ENCODE measurements around the gene PEMT. TPM values are rescaled to one million over a fixed set of nuclear protein-coding genes. Genes with fewer than 3 reads are reported as not detected.

Gene PEMT
- total RNA-seq, 1 experiment from 2014 or later: 53.5 TPM

GRCh38 chr17:17612085-17613022 is 20.8 kb upstream of the PEMT start:
- Histone ChIP-seq H3K9me3 (no peaks in the 10 kb centered on the region), H3K27me3 (no peaks in the 10 kb centered on the region), H3K36me3 (no peaks in the 10 kb centered on the region), H3K4me3 (no peak overlapping the region)
- DNase-seq: no peak

GRCh38 chr17:17609121-17609520 is 17.6 kb upstream of the PEMT start:
- DNase-seq: no peak
- Histone ChIP-seq H3K9me3 (no peaks in the 10 kb centered on the region), H3K36me3 (no peaks in the 10 kb centered on the region), H3K4me3 (no peak overlapping the region), H3K27me3 (no peaks in the 10 kb centered on the region)

GRCh38 chr17:17606416-17607000 is 15.0 kb upstream of the PEMT start:
- DNase-seq: no peak
- Histone ChIP-seq H3K36me3 (no peaks in the 10 kb centered on the region), H3K4me3 (no peak overlapping the region), H3K9me3 (no peaks in the 10 kb centered on the region), H3K27me3 (no peaks in the 10 kb centered on the region)

GRCh38 chr17:17605729-17606088 is 14.2 kb upstream of the PEMT start:
- Histone ChIP-seq H3K27me3 (no peaks in the 10 kb centered on the region), H3K4me3 (no peak overlapping the region), H3K9me3 (no peaks in the 10 kb centered on the region), H3K36me3 (no peaks in the 10 kb centered on the region)
- DNase-seq: no peak

- Histone ChIP-seq H3K36me3 (no peaks in the 10 kb centered on the region), H3K27me3 (no peaks in the 10 kb centered on the region), H3K9me3 (no peaks in the 10 kb centered on the region), H3K4me3 (no peak overlapping the region)
- no peak for DNase-seq
Measured at GRCh38 chr17:17605083-17605728, 13.7 kb upstream of the PEMT start.

- no peaks in the 10 kb centered on the region for H3K36me3 ChIP-seq
- H3K27me3 ChIP-seq: no peaks in the 10 kb centered on the region
- DNase-seq: no peak
- H3K9me3 ChIP-seq: no peaks in the 10 kb centered on the region
- no peak overlapping the region for H3K4me3 ChIP-seq
Measured at GRCh38 chr17:17603895-17604225, 12.4 kb upstream of the PEMT start.

GRCh38 chr17:17603178-17603894 is 11.8 kb upstream of the PEMT start:
- Histone ChIP-seq H3K36me3 (no peaks in the 10 kb centered on the region), H3K4me3 (no peak overlapping the region), H3K27me3 (no peaks in the 10 kb centered on the region), H3K9me3 (no peaks in the 10 kb centered on the region)
- no peak for DNase-seq

GRCh38 chr17:17599965-17600364 is 8.5 kb upstream of the PEMT start:
- Histone ChIP-seq H3K36me3 (no peaks in the 10 kb centered on the region), H3K27me3 (no peaks in the 10 kb centered on the region), H3K9me3 (no peaks in the 10 kb centered on the region), H3K4me3 (no peak overlapping the region)
- DNase-seq: no peak

- Histone ChIP-seq H3K36me3 (no peaks in the 10 kb centered on the region), H3K27me3 (no peaks in the 10 kb centered on the region), H3K4me3 (no peak overlapping the region), H3K9me3 (no peaks in the 10 kb centered on the region)
- DNase-seq: no peak
Measured at GRCh38 chr17:17598003-17598402, 6.5 kb upstream of the PEMT start.

GRCh38 chr17:17595755-17596154 is 4.2 kb upstream of the PEMT start:
- DNase-seq: no peak
- no peak overlapping the region for H3K4me3 ChIP-seq
- H3K9me3 ChIP-seq: no peaks in the 10 kb centered on the region
- H3K36me3 ChIP-seq: no peaks in the 10 kb centered on the region
- H3K27me3 ChIP-seq: no peaks in the 10 kb centered on the region

GRCh38 chr17:17593222-17593620 is 1.7 kb upstream of the PEMT start:
- no peak overlapping the region for H3K4me3 ChIP-seq
- DNase-seq: no peak
- no peaks in the 10 kb centered on the region for H3K27me3 ChIP-seq
- no peaks in the 10 kb centered on the region for H3K36me3 ChIP-seq
- H3K9me3 ChIP-seq: no peaks in the 10 kb centered on the region

GRCh38 chr17:17590883-17591354 is 589 bp downstream of the PEMT start:
- DNase-seq: no peak
- no peaks in the 10 kb centered on the region for H3K9me3 ChIP-seq
- no peaks in the 10 kb centered on the region for H3K36me3 ChIP-seq
- no peaks in the 10 kb centered on the region for H3K27me3 ChIP-seq
- H3K4me3 ChIP-seq: peak overlapping the region; percentile 90

GRCh38 chr17:17590141-17590751 is 1.3 kb downstream of the PEMT start:
- Histone ChIP-seq H3K9me3 (no peaks in the 10 kb centered on the region), H3K4me3 (peak overlapping the region; percentile 90), H3K27me3 (no peaks in the 10 kb centered on the region), H3K36me3 (no peaks in the 10 kb centered on the region)
- DNase-seq: no peak

- no peaks in the 10 kb centered on the region for H3K27me3 ChIP-seq
- no peak for DNase-seq
- H3K4me3 ChIP-seq: no peak overlapping the region
- no peaks in the 10 kb centered on the region for H3K9me3 ChIP-seq
- no peaks in the 10 kb centered on the region for H3K36me3 ChIP-seq
Measured at GRCh38 chr17:17587614-17588337, 3.7 kb downstream of the PEMT start.

- Histone ChIP-seq H3K4me3 (no peak overlapping the region), H3K36me3 (no peaks in the 10 kb centered on the region)
- no peak for DNase-seq
Measured at GRCh38 chr17:17582372-17582771, 9.1 kb downstream of the PEMT start.

GRCh38 chr17:17581509-17581908 is 10.0 kb downstream of the PEMT start:
- no peaks in the 10 kb centered on the region for H3K27me3 ChIP-seq

More at GRCh38 chr17:17582372-17582771, 9.1 kb downstream of the PEMT start:
- Histone ChIP-seq H3K27me3 (no peaks in the 10 kb centered on the region), H3K9me3 (no peaks in the 10 kb centered on the region)

More at GRCh38 chr17:17581509-17581908, 10.0 kb downstream of the PEMT start:
- Histone ChIP-seq H3K36me3 (no peaks in the 10 kb centered on the region), H3K4me3 (no peak overlapping the region), H3K9me3 (no peaks in the 10 kb centered on the region)
- DNase-seq: no peak
